Neural cell (in vitro differentiated cells): ENCODE data around the gene VAV2. TPM values are rescaled to one million over a fixed set of nuclear protein-coding genes. Genes with fewer than 3 reads are reported as not detected.

Source experiments
- H2AFZ ChIP-seq: fragments of 200-600, 300-800 bp; sonication (generic), shearing (Covaris generic); 2 replicates; pipeline ENCODE4 v1.6.0; 2014; ENCODE audit warnings: low read depth, mild to moderate bottlenecking, antibody characterized with exemption, low read length, moderate library complexity
- H3F3A ChIP-seq: fragments of 200-600 bp; shearing (Covaris generic); 2 replicates; pipeline ENCODE4 v1.6.1; 2016; ENCODE audit warnings: mild to moderate bottlenecking, moderate library complexity, mixed read lengths, antibody characterized with exemption, low read length; ENCODE audit not compliant: insufficient read depth, poor library complexity, severe bottlenecking
- H3K27ac ChIP-seq: fragments of 200-600, 300-800 bp; sonication (generic), shearing (Covaris generic); 2 replicates; pipeline ENCODE4 v1.5.1; 2014; ENCODE audit warnings: mild to moderate bottlenecking, low read length, moderate library complexity
- H3K27me3 ChIP-seq: fragments of 300-800, 200-600 bp; sonication (generic), shearing (Covaris generic); 2 replicates; pipeline ENCODE4 v1.6.0; 2014; ENCODE audit warnings: mild to moderate bottlenecking, low read depth, low read length, moderate library complexity; ENCODE audit not compliant: insufficient read depth
- H3K36me3 ChIP-seq: fragments of 300-800, 200-600 bp; sonication (generic), shearing (Covaris generic); 2 replicates; pipeline ENCODE4 v1.5.1; 2014; ENCODE audit warnings: mild to moderate bottlenecking, antibody characterized with exemption, low read length, moderate library complexity; ENCODE audit not compliant: insufficient read depth
- H3K4me2 ChIP-seq: fragments of 300-800, 200-600 bp; sonication (generic), shearing (Covaris generic); 2 replicates; pipeline ENCODE4 v1.6.0; 2014; ENCODE audit warnings: mild to moderate bottlenecking, low read length
- H3K4me3 ChIP-seq: fragments of 300-800, 200-600 bp; sonication (generic), shearing (Covaris generic); 2 replicates; pipeline ENCODE4 v1.5.1; 2014; ENCODE audit warnings: mild to moderate bottlenecking, low read length, moderate library complexity
- H3K79me2 ChIP-seq: fragments of 200-600 bp; shearing (Covaris generic); replicated peaks from 2 replicates; pipeline ENCODE4 v1.6.0; 2014; ENCODE audit warnings: mild to moderate bottlenecking, low read length, moderate library complexity; ENCODE audit not compliant: insufficient read depth
- H3K9ac ChIP-seq: fragments of 300-800, 200-600 bp; sonication (generic), shearing (Covaris generic); 2 replicates; pipeline ENCODE4 v1.6.1; 2016; ENCODE audit warnings: mild to moderate bottlenecking, low read length, mixed read lengths
- H3K9me2 ChIP-seq: fragments of 200-600 bp; shearing (Covaris generic); 2 replicates; pipeline ENCODE4 v1.6.1; 2016; ENCODE audit warnings: mild to moderate bottlenecking, low read length, mixed read lengths; ENCODE audit not compliant: insufficient read depth
- H3K9me3 ChIP-seq: fragments of 200-600, 300-800 bp; sonication (generic), shearing (Covaris generic); 2 replicates; pipeline ENCODE4 v1.6.1; 2016; ENCODE audit warnings: mild to moderate bottlenecking, mixed run types, low read length, moderate library complexity, mixed read lengths
- H4K20me1 ChIP-seq: fragments of 200-600 bp; shearing (Covaris generic); 2 replicates; pipeline ENCODE4 v1.6.1; 2016; ENCODE audit warnings: mild to moderate bottlenecking, mixed run types; ENCODE audit not compliant: insufficient read depth
- EP300 ChIP-seq: fragments of 450-650 bp; conservative IDR thresholded peaks from 2 replicates; pipeline ENCODE4 v1.6.1; 2014; ENCODE audit warnings: antibody characterized with exemption, mild to moderate bottlenecking, moderate library complexity; ENCODE audit not compliant: poor library complexity, severe bottlenecking
- EZH2 ChIP-seq: fragments of 200-600, 300-800 bp; shearing (Covaris generic), sonication (generic); IDR thresholded peaks from 2 replicates; pipeline ENCODE4 v1.6.1; 2014; ENCODE audit warnings: antibody characterized with exemption, low read length, borderline replicate concordance, mild to moderate bottlenecking; ENCODE audit not compliant: insufficient read depth, poor library complexity, severe bottlenecking
- MXI1 ChIP-seq: fragments of 450-650 bp; conservative IDR thresholded peaks from 2 replicates; pipeline ENCODE4 v1.6.1; 2014; ENCODE audit warnings: antibody characterized with exemption, mild to moderate bottlenecking; ENCODE audit not compliant: poor library complexity, severe bottlenecking
- POLR2AphosphoS5 ChIP-seq: IDR thresholded peaks from 2 replicates; pipeline ENCODE4 v1.6.1; 2012
- RAD21 ChIP-seq: fragments of 450-650 bp; conservative IDR thresholded peaks from 2 replicates; pipeline ENCODE4 v1.6.1; 2014; ENCODE audit warnings: antibody characterized with exemption, mild to moderate bottlenecking, moderate library complexity
- SMC3 ChIP-seq: fragments of 450-650 bp; conservative IDR thresholded peaks from 2 replicates; pipeline ENCODE4 v1.6.1; 2014; ENCODE audit warnings: antibody characterized with exemption, mild to moderate bottlenecking, moderate library complexity; ENCODE audit not compliant: poor library complexity
- TAF1 ChIP-seq: IDR thresholded peaks from 2 replicates; pipeline ENCODE4 v1.6.1; 2012; ENCODE audit warnings: low read depth
- polyA plus RNA-seq: library from polyadenylated mRNA; depleted of rRNA; stranded (reverse); fragments of >200 nt; gene quantifications from 2 replicates; pipeline ENCODE4 v1.2.3, GENCODE V29; 2014
- TF ChIP-seq, protein P1 (sequence below): IDR thresholded peaks from 2 replicates; pipeline ENCODE4 v1.6.1; 2012; ENCODE audit warnings: borderline replicate concordance
- TF ChIP-seq, protein P2 (sequence below): fragments of 450-650 bp; IDR thresholded peaks from 2 replicates; pipeline ENCODE4 v1.5.1; 2014; ENCODE audit warnings: antibody characterized with exemption, mild to moderate bottlenecking, moderate library complexity; ENCODE audit not compliant: poor library complexity, severe bottlenecking

Gene VAV2
- polyA plus RNA-seq, 1 donor from 2014 or later, result 35.2 TPM

DNA sequence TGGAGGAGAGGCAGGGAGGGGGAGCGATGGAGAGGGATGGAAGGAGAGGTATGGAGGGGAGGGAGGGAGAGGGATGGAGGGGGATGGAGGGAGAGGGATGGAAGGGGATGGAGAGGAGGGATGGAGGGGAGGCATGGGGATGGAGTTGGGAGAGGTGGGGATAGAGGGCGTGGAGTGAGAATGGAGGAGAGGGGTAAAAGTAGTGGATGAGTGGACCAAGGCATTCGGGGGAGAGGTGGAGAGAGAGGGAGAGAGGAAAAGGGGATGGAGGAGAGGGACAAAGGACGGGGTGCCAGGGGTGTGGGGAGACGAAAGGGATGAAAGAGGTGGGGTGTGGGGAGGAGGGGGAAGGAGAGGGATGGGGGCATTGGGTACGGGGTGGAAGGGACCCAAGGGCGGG, 100.4 kb downstream of the VAV2 start:
- Histone ChIP-seq H3K27me3 (no peaks in the 10 kb centered on the region), H3K27ac (no peak overlapping the region), H3K9ac (no peak overlapping the region), H3K9me3 (no peaks in the 10 kb centered on the region), H3K9me2 (no peaks in the 10 kb centered on the region), H4K20me1 (no peaks in the 10 kb centered on the region), H2AFZ (no peak overlapping the region), H3K36me3 (no peaks in the 10 kb centered on the region), H3K4me2 (no peak overlapping the region), H3K79me2 (no peaks in the 10 kb centered on the region), H3F3A (no peaks in the 10 kb centered on the region), H3K4me3 (no peak overlapping the region)
- TF ChIP-seq SMC3 (no peak), RAD21 (no peak), MXI1 (no peak), TAF1 (no peak), EP300 (no peak), POLR2AphosphoS5 (no peak)
- TF ChIP-seq, protein P1, sequence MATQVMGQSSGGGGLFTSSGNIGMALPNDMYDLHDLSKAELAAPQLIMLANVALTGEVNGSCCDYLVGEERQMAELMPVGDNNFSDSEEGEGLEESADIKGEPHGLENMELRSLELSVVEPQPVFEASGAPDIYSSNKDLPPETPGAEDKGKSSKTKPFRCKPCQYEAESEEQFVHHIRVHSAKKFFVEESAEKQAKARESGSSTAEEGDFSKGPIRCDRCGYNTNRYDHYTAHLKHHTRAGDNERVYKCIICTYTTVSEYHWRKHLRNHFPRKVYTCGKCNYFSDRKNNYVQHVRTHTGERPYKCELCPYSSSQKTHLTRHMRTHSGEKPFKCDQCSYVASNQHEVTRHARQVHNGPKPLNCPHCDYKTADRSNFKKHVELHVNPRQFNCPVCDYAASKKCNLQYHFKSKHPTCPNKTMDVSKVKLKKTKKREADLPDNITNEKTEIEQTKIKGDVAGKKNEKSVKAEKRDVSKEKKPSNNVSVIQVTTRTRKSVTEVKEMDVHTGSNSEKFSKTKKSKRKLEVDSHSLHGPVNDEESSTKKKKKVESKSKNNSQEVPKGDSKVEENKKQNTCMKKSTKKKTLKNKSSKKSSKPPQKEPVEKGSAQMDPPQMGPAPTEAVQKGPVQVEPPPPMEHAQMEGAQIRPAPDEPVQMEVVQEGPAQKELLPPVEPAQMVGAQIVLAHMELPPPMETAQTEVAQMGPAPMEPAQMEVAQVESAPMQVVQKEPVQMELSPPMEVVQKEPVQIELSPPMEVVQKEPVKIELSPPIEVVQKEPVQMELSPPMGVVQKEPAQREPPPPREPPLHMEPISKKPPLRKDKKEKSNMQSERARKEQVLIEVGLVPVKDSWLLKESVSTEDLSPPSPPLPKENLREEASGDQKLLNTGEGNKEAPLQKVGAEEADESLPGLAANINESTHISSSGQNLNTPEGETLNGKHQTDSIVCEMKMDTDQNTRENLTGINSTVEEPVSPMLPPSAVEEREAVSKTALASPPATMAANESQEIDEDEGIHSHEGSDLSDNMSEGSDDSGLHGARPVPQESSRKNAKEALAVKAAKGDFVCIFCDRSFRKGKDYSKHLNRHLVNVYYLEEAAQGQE, result no peak
- TF ChIP-seq, protein P2, sequence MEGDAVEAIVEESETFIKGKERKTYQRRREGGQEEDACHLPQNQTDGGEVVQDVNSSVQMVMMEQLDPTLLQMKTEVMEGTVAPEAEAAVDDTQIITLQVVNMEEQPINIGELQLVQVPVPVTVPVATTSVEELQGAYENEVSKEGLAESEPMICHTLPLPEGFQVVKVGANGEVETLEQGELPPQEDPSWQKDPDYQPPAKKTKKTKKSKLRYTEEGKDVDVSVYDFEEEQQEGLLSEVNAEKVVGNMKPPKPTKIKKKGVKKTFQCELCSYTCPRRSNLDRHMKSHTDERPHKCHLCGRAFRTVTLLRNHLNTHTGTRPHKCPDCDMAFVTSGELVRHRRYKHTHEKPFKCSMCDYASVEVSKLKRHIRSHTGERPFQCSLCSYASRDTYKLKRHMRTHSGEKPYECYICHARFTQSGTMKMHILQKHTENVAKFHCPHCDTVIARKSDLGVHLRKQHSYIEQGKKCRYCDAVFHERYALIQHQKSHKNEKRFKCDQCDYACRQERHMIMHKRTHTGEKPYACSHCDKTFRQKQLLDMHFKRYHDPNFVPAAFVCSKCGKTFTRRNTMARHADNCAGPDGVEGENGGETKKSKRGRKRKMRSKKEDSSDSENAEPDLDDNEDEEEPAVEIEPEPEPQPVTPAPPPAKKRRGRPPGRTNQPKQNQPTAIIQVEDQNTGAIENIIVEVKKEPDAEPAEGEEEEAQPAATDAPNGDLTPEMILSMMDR, result no peak

DNA sequence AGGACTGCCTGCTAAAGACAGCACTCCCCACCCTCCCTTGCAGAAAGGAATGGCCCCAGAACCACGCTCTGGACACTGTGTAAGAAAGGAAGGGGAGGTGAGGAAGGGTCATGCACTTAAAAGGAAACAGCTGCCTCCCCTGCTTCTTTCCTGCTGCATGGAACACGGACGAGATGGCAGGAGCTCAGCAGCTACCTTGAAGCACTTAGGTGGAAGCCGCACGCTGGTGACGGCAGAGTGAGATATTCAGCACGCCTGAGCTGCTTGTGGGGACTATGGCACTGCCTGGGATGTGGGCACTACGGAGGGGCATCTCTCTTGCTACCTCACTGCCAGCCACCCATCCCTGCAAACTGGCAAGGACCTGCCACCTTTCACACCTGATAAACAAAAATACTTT, 101.5 kb downstream of the VAV2 start:
- Histone ChIP-seq H4K20me1 (no peaks in the 10 kb centered on the region), H3K27ac (peak overlapping the region; percentile 85), H3K9me2 (no peaks in the 10 kb centered on the region), H3K36me3 (no peaks in the 10 kb centered on the region), H3K4me3 (no peak overlapping the region), H3K9me3 (no peaks in the 10 kb centered on the region), H3K27me3 (no peaks in the 10 kb centered on the region), H3K79me2 (no peaks in the 10 kb centered on the region), H3K4me2 (no peak overlapping the region), H2AFZ (no peak overlapping the region), H3F3A (no peaks in the 10 kb centered on the region), H3K9ac (no peak overlapping the region)
- no peak for TF ChIP-seq POLR2AphosphoS5
- TF ChIP-seq EP300, result no peak
- TF ChIP-seq RAD21, result no peak
- TF ChIP-seq MXI1, result no peak
- no peak for TF ChIP-seq EZH2
- no peak for TF ChIP-seq SMC3
- TF ChIP-seq, protein P1, result no peak
- TF ChIP-seq, protein P2, result no peak
